Caco-2 (cell line): ENCODE results near the gene ICAM3. TPM values are rescaled to one million over a fixed set of nuclear protein-coding genes. Genes with fewer than 3 reads are reported as not detected.

Experiments used
- BruUV-seq: library from RNA; stranded (reverse); fragments of 400-500 nt; replicated peaks from 2 replicates; lab custom pipeline; 2021; lab: Mats Ljungman, UMichigan
- CTCF ChIA-PET: fragments of 300-600 bp; sonication (Branson Sonifier 250); formaldehyde crosslinking; loops from one replicate; lab custom pipeline; 2022; ENCODE audit warnings: antibody characterized with exemption; lab: Charles Lee
- POLR2A ChIA-PET: fragments of 300-600 bp; sonication (Branson Sonifier 250); formaldehyde crosslinking; loops from one replicate; lab custom pipeline; 2022; ENCODE audit warnings: antibody characterized with exemption; lab: Charles Lee
- DNase-seq, 2 experiments: peaks; one replicate each; pipeline versions ENCODE4 v3.0.0 to v3.0.0-alpha.2; 2020 to 2022
- H3K27me3 ChIP-seq: replicated peaks from 2 replicates; pipeline ENCODE4 v1.6.0; 2011; ENCODE audit warnings: low read length; ENCODE audit not compliant: control insufficient read depth, insufficient read depth
- H3K36me3 ChIP-seq: 2 replicates; pipeline ENCODE4 v1.5.1; 2011; ENCODE audit warnings: low read length; ENCODE audit not compliant: control insufficient read depth, insufficient read depth
- H3K4me1 ChIP-seq: fragments of 250-450 bp; sonication (Bioruptor Pico); 2 replicates; pipeline ENCODE4 v1.5.1; 2020; ENCODE audit warnings: mild to moderate bottlenecking
- H3K4me3 ChIP-seq: 2 replicates; pipeline ENCODE4 v1.5.1; 2011; ENCODE audit warnings: low read depth, mild to moderate bottlenecking, control low read depth, low read length
- H3K9me3 ChIP-seq: fragments of 250-450 bp; sonication (Bioruptor Pico); 2 replicates; pipeline ENCODE4 v1.5.1; 2020; ENCODE audit warnings: mild to moderate bottlenecking, moderate library complexity
- H3K27ac Mint-ChIP-seq: one replicate; pipeline ENCODE4 v1.8.0; 2022; ENCODE audit warnings: mixed read lengths; ENCODE audit not compliant: unreplicated experiment
- H3K27me3 Mint-ChIP-seq: one replicate; pipeline ENCODE4 v1.8.0; 2022; ENCODE audit warnings: mixed read lengths; ENCODE audit not compliant: insufficient read depth, unreplicated experiment
- H3K36me3 Mint-ChIP-seq: one replicate; pipeline ENCODE4 v1.8.0; 2022; ENCODE audit warnings: mild to moderate bottlenecking, mixed read lengths; ENCODE audit not compliant: insufficient read depth, unreplicated experiment
- H3K4me1 Mint-ChIP-seq: one replicate; pipeline ENCODE4 v1.8.0; 2022; ENCODE audit warnings: low read depth, mixed read lengths; ENCODE audit not compliant: unreplicated experiment
- H3K4me3 Mint-ChIP-seq: one replicate; pipeline ENCODE4 v1.8.0; 2022; ENCODE audit warnings: mild to moderate bottlenecking, moderate library complexity, mixed read lengths; ENCODE audit not compliant: unreplicated experiment
- H3K9me3 Mint-ChIP-seq: one replicate; pipeline ENCODE4 v1.8.0; 2022; ENCODE audit warnings: mixed read lengths; ENCODE audit not compliant: unreplicated experiment
- CTCF ChIP-seq, 2 experiments: fragments of 200-600 bp in 1 of 2; IDR thresholded peaks; 1 replicate in 1 of 2; 2 replicates in 1 of 2; pipeline versions ENCODE4 v1.5.1 to v1.8.0; 2011 to 2022; ENCODE audit warnings: antibody characterized with exemption in 1 of 2, control low read depth in 1 of 2, inconsistent platforms in 1 of 2, low read depth in 1 of 2, low read length in 1 of 2, mild to moderate bottlenecking in 1 of 2, moderate library complexity in 1 of 2; ENCODE audit not compliant: insufficient read depth in 1 of 2, severe bottlenecking in 1 of 2, unreplicated experiment in 1 of 2
- intact Hi-C: fragments of 100-400 bp; cut with micrococcal nuclease; formaldehyde crosslinking; loops from one replicate; pipeline ENCODE4 v1.10.0; 2022; ENCODE audit not compliant: unreplicated experiment
- total RNA-seq: library from RNA; stranded (reverse); gene quantifications from 2 replicates; pipeline ENCODE4 v1.2.3, GENCODE V29; 2022

The ICAM3 gene
- total RNA-seq, 1 experiment from 2014 or later, result 9.8 TPM

GRCh38 chr19:10320602-10321416, 18.6 kb downstream of the ICAM3 start:
- Mint-ChIP-seq H3K4me3 (no peak overlapping the region), H3K9me3 (no peaks in the 10 kb centered on the region), H3K4me1 (peaks cover 5% of the 10 kb centered on the region), H3K36me3 (peaks cover 69% of the 10 kb centered on the region), H3K27ac (no peak overlapping the region), H3K27me3 (no peaks in the 10 kb centered on the region)
- DNase-seq, result no peak
- ChIA-PET POLR2A (no interaction called here), CTCF (interaction anchor here (1.2 kb wide), 1 partner anchor 62 kb away, joined by 4 read pairs; no protein-coding TSS in a partner anchor)
- no peak overlapping the region for H3K4me3 ChIP-seq
- intact Hi-C loops, result no loop called here
- H3K36me3 ChIP-seq, result no peaks in the 10 kb centered on the region; the same call in none of the 2 replicates
- no peaks in the 10 kb centered on the region for H3K9me3 ChIP-seq
- peaks cover 8% of the 10 kb centered on the region; the same call in 1 of the 2 replicates for H3K4me1 ChIP-seq
- no TSS peak for BruUV-seq
- TF ChIP-seq CTCF (IDR thresholded peaks at IDR 0.05; ENCODE audit: insufficient read depth in 1 of 2, low read depth in 1 of 2, low read length in 1 of 2, severe bottlenecking in 1 of 2, unreplicated experiment in 1 of 2), result no peak
- H3K27me3 ChIP-seq, result no peaks in the 10 kb centered on the region

GRCh38 chr19:10318807-10319682, 20.4 kb downstream of the ICAM3 start:
- Mint-ChIP-seq H3K4me3 (no peak overlapping the region), H3K36me3 (peaks cover 64% of the 10 kb centered on the region), H3K9me3 (no peaks in the 10 kb centered on the region), H3K4me1 (peaks cover 17% of the 10 kb centered on the region), H3K27me3 (no peaks in the 10 kb centered on the region), H3K27ac (no peak overlapping the region)
- Histone ChIP-seq H3K9me3 (no peaks in the 10 kb centered on the region), H3K27me3 (no peaks in the 10 kb centered on the region), H3K36me3 (no peaks in the 10 kb centered on the region; the same call in none of the 2 replicates), H3K4me3 (no peak overlapping the region), H3K4me1 (peaks cover 12% of the 10 kb centered on the region; the same call in 1 of the 2 replicates)
- DNase-seq, result no peak
- no TSS peak for BruUV-seq
- ChIA-PET CTCF (interaction anchor here (0.6 kb wide), 1 partner anchor 99 kb away, joined by 3 read pairs; no protein-coding TSS in a partner anchor), POLR2A (interaction anchor here (0.6 kb wide), 1 partner anchor 39 kb away, joined by 3 read pairs; no protein-coding TSS in a partner anchor)
- intact Hi-C loops, result no loop called here
- no peak for TF ChIP-seq CTCF (IDR thresholded peaks at IDR 0.05; ENCODE audit: insufficient read depth in 1 of 2, low read depth in 1 of 2, low read length in 1 of 2, severe bottlenecking in 1 of 2, unreplicated experiment in 1 of 2)

- no peak overlapping the region for H3K4me3 Mint-ChIP-seq
- H3K4me3 ChIP-seq, result no peak overlapping the region
- peaks cover 60% of the 10 kb centered on the region for H3K36me3 Mint-ChIP-seq
- TF ChIP-seq CTCF (IDR thresholded peaks at IDR 0.05; ENCODE audit: insufficient read depth in 1 of 2, low read depth in 1 of 2, low read length in 1 of 2, severe bottlenecking in 1 of 2, unreplicated experiment in 1 of 2), result no peak
- no peak for DNase-seq
- peaks cover 12% of the 10 kb centered on the region; the same call in 1 of the 2 replicates for H3K4me1 ChIP-seq
- H3K36me3 ChIP-seq, result no peaks in the 10 kb centered on the region; the same call in none of the 2 replicates
- intact Hi-C loops, result no loop called here
- no peaks in the 10 kb centered on the region for H3K9me3 ChIP-seq
- H3K27me3 Mint-ChIP-seq, result no peaks in the 10 kb centered on the region
- H3K27me3 ChIP-seq, result no peaks in the 10 kb centered on the region
- no TSS peak for BruUV-seq
- no peaks in the 10 kb centered on the region for H3K9me3 Mint-ChIP-seq
- peaks cover 17% of the 10 kb centered on the region for H3K4me1 Mint-ChIP-seq
- H3K27ac Mint-ChIP-seq, result no peak overlapping the region
- ChIA-PET POLR2A (no interaction called here), CTCF (no interaction called here)
These were observed 21.5 kb downstream of the ICAM3 start for GRCh38 chr19:10317857-10318462.
